C4-2B (cell line): ENCODE data around the gene ITIH5.

Source experiments
- CTCF ChIP-seq: fragments of 450-650 bp; conservative IDR thresholded peaks from 2 replicates; pipeline ENCODE4 v1.5.1; 2017; ENCODE audit warnings: mild to moderate bottlenecking
- ZFX ChIP-seq: fragments of 450-650 bp; IDR thresholded peaks from 2 replicates; pipeline ENCODE4 v1.6.1; 2017

GRCh38 chr10:7701158-7701742, 34.5 kb upstream of the ITIH5 start:
- TF ChIP-seq CTCF (no peak), ZFX (no peak)
